ENCODE results near the gene MDFI. TPM values are rescaled to one million over a fixed set of nuclear protein-coding genes. Genes with fewer than 3 reads are reported as not detected.

Gene MDFI
- total RNA-seq, 1 experiment from 2014 or later: 86.2 TPM

GRCh38 chr6:41621367-41621766, 16.9 kb upstream of the MDFI start (continued):
- TF ChIP-seq E2F1 (CRISPR knock-in tag; IDR thresholded peaks at IDR 0.05): no peak
- TF ChIP-seq MXD4 (CRISPR knock-in tag; IDR thresholded peaks at IDR 0.05; ENCODE audit: borderline replicate concordance): no peak
- TF ChIP-seq CREM (CRISPR knock-in tag; IDR thresholded peaks at IDR 0.05): no peak
- no peak for TF ChIP-seq ZNF263 (CRISPR knock-in tag; IDR thresholded peaks at IDR 0.05; ENCODE audit: low read depth)
- TF ChIP-seq ZNF138 (CRISPR knock-in tag; conservative IDR thresholded peaks at IDR 0.05): no peak
- no peak for TF ChIP-seq SP1 (CRISPR knock-in tag; conservative IDR thresholded peaks at IDR 0.05)

GRCh38 chr6:41621802-41622201, 16.5 kb upstream of the MDFI start:
- H3K27me3 Mint-ChIP-seq (ENCODE audit: low read depth): peaks cover 3% of the 10 kb centered on the region; the same call in 1 of the 2 replicates
- peaks cover 33% of the 10 kb centered on the region for H3K4me1 Mint-ChIP-seq
- POLR2A ChIA-PET: no interaction called here
- TF ChIP-seq PRRX2 (CRISPR knock-in tag; IDR thresholded peaks at IDR 0.05) (no peak), ATF2 (CRISPR knock-in tag; IDR thresholded peaks at IDR 0.05; ENCODE audit: borderline replicate concordance, low read depth) (no peak), ATF3 (CRISPR knock-in tag; conservative IDR thresholded peaks at IDR 0.05) (no peak), OVOL2 (CRISPR knock-in tag; IDR thresholded peaks at IDR 0.05; ENCODE audit: borderline replicate concordance) (no peak), EMX1 (CRISPR knock-in tag; IDR thresholded peaks at IDR 0.05) (no peak), FOXP4 (CRISPR knock-in tag; IDR thresholded peaks at IDR 0.05) (no peak), ETV6 (CRISPR knock-in tag; IDR thresholded peaks at IDR 0.05) (no peak), SMAD4 (CRISPR knock-in tag; IDR thresholded peaks at IDR 0.05) (no peak), ZNF423 (CRISPR knock-in tag; IDR thresholded peaks at IDR 0.05) (no peak), ERG (CRISPR knock-in tag; IDR thresholded peaks at IDR 0.05) (no peak), ESRRA (CRISPR knock-in tag; IDR thresholded peaks at IDR 0.05; ENCODE audit: borderline replicate concordance) (no peak), NFATC4 (CRISPR knock-in tag; IDR thresholded peaks at IDR 0.05) (no peak), HMGA2 (CRISPR knock-in tag; IDR thresholded peaks at IDR 0.05) (no peak), ZNF138 (CRISPR knock-in tag; conservative IDR thresholded peaks at IDR 0.05) (no peak), SP1 (CRISPR knock-in tag; conservative IDR thresholded peaks at IDR 0.05) (no peak), NR2C2 (CRISPR knock-in tag; IDR thresholded peaks at IDR 0.05) (no peak)
- ATAC-seq (no peak), DNase-seq (ENCODE audit: low spot score) (no peak)
- peaks cover 23% of the 10 kb centered on the region for H3K9me3 Mint-ChIP-seq
- H3K4me3 Mint-ChIP-seq: no peak overlapping the region
- CTCF ChIA-PET: no interaction called here
- H3K36me3 Mint-ChIP-seq: peaks cover 19% of the 10 kb centered on the region
- H3K27ac Mint-ChIP-seq: no peak overlapping the region
